Keratinocyte (primary cell): ENCODE data around the gene MYT1. TPM values are rescaled to one million over a fixed set of nuclear protein-coding genes. Genes with fewer than 3 reads are reported as not detected.

ENCODE experiments used
- DNase-seq: peaks from one replicate; pipeline ENCODE4 v3.0.0-alpha.2; 2011; ENCODE audit warnings: low read depth, missing footprints, low spot score
- FAIRE-seq: peaks from 2 replicates; lab custom pipeline; 2011; peaks lifted over from hg19 to GRCh38; lab: Jason Lieb, UNC
- H2AFZ ChIP-seq: 2 replicates; pipeline ENCODE4 v1.6.0; 2012; ENCODE audit warnings: low read length, control low read depth, inconsistent platforms; ENCODE audit not compliant: control insufficient read depth
- H3K27ac ChIP-seq: 2 replicates; pipeline ENCODE4 v1.5.1; 2011; ENCODE audit warnings: low read length; ENCODE audit not compliant: control insufficient read depth, insufficient read depth
- H3K27me3 ChIP-seq: 3 replicates; pipeline ENCODE4 v1.6.0; 2011; ENCODE audit warnings: low read length; ENCODE audit not compliant: control insufficient read depth, insufficient read depth; ENCODE audit errors: extremely low read depth
- H3K36me3 ChIP-seq, 2 experiments: 2 replicates in 1 of 2; 3 replicates in 1 of 2; pipeline ENCODE4 v1.5.1; 2011; ENCODE audit warnings: low read length in 2 of 2, mild to moderate bottlenecking in 1 of 2; ENCODE audit not compliant: control insufficient read depth in 2 of 2, insufficient read depth in 2 of 2; ENCODE audit errors: extremely low read depth in 1 of 2
- H3K4me1 ChIP-seq: 3 replicates; pipeline ENCODE4 v1.5.1; 2011; ENCODE audit warnings: low read length; ENCODE audit not compliant: control insufficient read depth, insufficient read depth; ENCODE audit errors: extremely low read depth
- H3K4me2 ChIP-seq: 3 replicates; pipeline ENCODE4 v1.6.0; 2011; ENCODE audit warnings: low read depth, low read length; ENCODE audit not compliant: control insufficient read depth, insufficient read depth; ENCODE audit errors: extremely low read depth
- H3K4me3 ChIP-seq, 3 experiments: fragments of 200-600 bp in 1 of 3; sonication (generic) in 1 of 3; 2 replicates in 2 of 3; 3 replicates in 1 of 3; pipeline ENCODE4 v1.5.1; 2011 to 2016; ENCODE audit warnings: low read length in 3 of 3, mild to moderate bottlenecking in 3 of 3, control low read depth in 2 of 3, inconsistent platforms in 1 of 3, low read depth in 1 of 3, mixed read lengths in 1 of 3, mixed run types in 1 of 3, moderate library complexity in 1 of 3; ENCODE audit not compliant: control insufficient read depth in 2 of 3, insufficient read depth in 2 of 3; ENCODE audit errors: extremely low read depth in 1 of 3
- H3K79me2 ChIP-seq: 2 replicates; pipeline ENCODE4 v1.6.0; 2012; ENCODE audit warnings: low read length; ENCODE audit not compliant: control insufficient read depth, insufficient read depth
- H3K9ac ChIP-seq: 3 replicates; pipeline ENCODE4 v1.6.0; 2011; ENCODE audit warnings: low read length; ENCODE audit not compliant: control insufficient read depth, insufficient read depth; ENCODE audit errors: extremely low read depth
- H3K9me1 ChIP-seq: 3 replicates; pipeline ENCODE4 v1.6.0; 2011; ENCODE audit warnings: low read length; ENCODE audit not compliant: control insufficient read depth, insufficient read depth; ENCODE audit errors: extremely low read depth
- H3K9me3 ChIP-seq: 2 replicates; pipeline ENCODE4 v1.5.1; 2012; ENCODE audit warnings: low read depth, low read length; ENCODE audit not compliant: control insufficient read depth
- H4K20me1 ChIP-seq: 3 replicates; pipeline ENCODE4 v1.6.0; 2011; ENCODE audit warnings: low read length; ENCODE audit not compliant: control insufficient read depth, insufficient read depth; ENCODE audit errors: extremely low read depth
- CTCF ChIP-seq, 3 experiments: IDR thresholded peaks in 1 of 3; conservative IDR thresholded peaks in 1 of 3; optimal IDR thresholded peaks in 1 of 3; 2 replicates in 2 of 3; 3 replicates in 1 of 3; pipeline versions ENCODE3 to v1.5.1; 2011; ENCODE audit warnings: low read length in 3 of 3, mild to moderate bottlenecking in 3 of 3, moderate library complexity in 2 of 3, control low read depth in 1 of 3, inconsistent platforms in 1 of 3; ENCODE audit not compliant: insufficient read depth in 2 of 3; ENCODE audit errors: extremely low read depth in 1 of 3
- EZH2 ChIP-seq: IDR thresholded peaks from one replicate; pipeline ENCODE4 v1.6.1; 2012; ENCODE audit warnings: inconsistent platforms, mild to moderate bottlenecking, low read length, moderate library complexity
- dilution Hi-C: fragments of 300-500 bp; cut with MboI; formaldehyde crosslinking; loops from one replicate; pipeline ENCODE4 v1.7.0; 2020; ENCODE audit warnings: low sequenced_read_pairs; ENCODE audit not compliant: extremely low pct_ligation_motif_present
- polyA plus RNA-seq, 5 experiments: library from polyadenylated mRNA; depleted of rRNA in 3 of 5; stranded (reverse) in 3 of 5; stranded (forward) in 1 of 5; unstranded in 1 of 5; fragments of >200 nt; gene quantifications; 1 replicate in 1 of 5; 2 replicates in 3 of 5; 3 replicates in 1 of 5; pipeline versions ENCODE4 v1.2.1 to v1.2.3, GENCODE V29; 2011 to 2012; ENCODE audit warnings: missing spikeins in 2 of 5, low read depth in 1 of 5, low replicate concordance in 1 of 5

The MYT1 gene
- polyA plus RNA-seq, 1 donor (not counting 4 experiments of a cell fraction or from before 2014, with no cell fraction given), result not detected

- Histone ChIP-seq H3K27ac (no peak overlapping the region), H3K27me3 (no peaks in the 10 kb centered on the region), H3K4me1 (peaks cover 13% of the 10 kb centered on the region), H3K9ac (no peak overlapping the region), H3K36me3 (no peaks in the 10 kb centered on the region), H2AFZ (no peak overlapping the region), H3K79me2 (no peaks in the 10 kb centered on the region), H3K9me1 (no peaks in the 10 kb centered on the region), H4K20me1 (no peaks in the 10 kb centered on the region), H3K4me2 (no peak overlapping the region), H3K9me3 (peaks cover 16% of the 10 kb centered on the region), H3K4me3 (no peak overlapping the region)
- no peak for TF ChIP-seq CTCF (optimal IDR thresholded peaks at IDR 0.05 in 1 of 3, IDR thresholded peaks at IDR 0.05 in 1 of 3, conservative IDR thresholded peaks at IDR 0.05 in 1 of 3; ENCODE audit: extremely low read depth in 1 of 3, insufficient read depth in 2 of 3, low read length in 3 of 3)
- TF ChIP-seq EZH2, result no peak
- dilution Hi-C loops, result no loop called here
- FAIRE-seq (no peak), DNase-seq (no peak)
Measured at GRCh38 chr20:64148581-64148980, 15.7 kb upstream of the MYT1 start.

GRCh38 chr20:64149141-64149540 is 15.1 kb upstream of the MYT1 start:
- DNase-seq (no peak), FAIRE-seq (no peak)
- H3K27ac ChIP-seq, result no peak overlapping the region
- H3K4me1 ChIP-seq, result peaks cover 13% of the 10 kb centered on the region
- no peak overlapping the region for H2AFZ ChIP-seq
- no peak overlapping the region for H3K4me2 ChIP-seq
- TF ChIP-seq CTCF (optimal IDR thresholded peaks at IDR 0.05 in 1 of 3, IDR thresholded peaks at IDR 0.05 in 1 of 3, conservative IDR thresholded peaks at IDR 0.05 in 1 of 3; ENCODE audit: extremely low read depth in 1 of 3, insufficient read depth in 2 of 3, low read length in 3 of 3) (no peak), EZH2 (no peak)
- no peaks in the 10 kb centered on the region for H3K36me3 ChIP-seq
- no peak overlapping the region for H3K9ac ChIP-seq
- dilution Hi-C loops, result no loop called here
- H3K27me3 ChIP-seq, result no peaks in the 10 kb centered on the region
- peaks cover 16% of the 10 kb centered on the region for H3K9me3 ChIP-seq
- no peak overlapping the region for H3K4me3 ChIP-seq
- no peaks in the 10 kb centered on the region for H3K9me1 ChIP-seq
- no peaks in the 10 kb centered on the region for H3K79me2 ChIP-seq
- no peaks in the 10 kb centered on the region for H4K20me1 ChIP-seq
